ENCODE data around the gene NAT14. TPM values are rescaled to one million over a fixed set of nuclear protein-coding genes. Genes with fewer than 3 reads are reported as not detected.
A peak's percentile ranks its signal among the peaks of the same experiment; 100 is the strongest.

NAT14 gene
- polyA plus RNA-seq, 1 experiment = 19.4 TPM

- Histone ChIP-seq H3K4me3 (ENCODE audit: low read depth, low read length) (no peak overlapping the region; the same call in 1 of the 2 replicates), H3K27ac (ENCODE audit: low read depth, low read length) (no peak overlapping the region), H3K9me3 (ENCODE audit: control insufficient read depth, insufficient read depth, low read length) (peaks cover 7% of the 10 kb centered on the region; the same call in 1 of the 2 replicates), H3K27me3 (ENCODE audit: control insufficient read depth, insufficient read depth, low read length) (no peaks in the 10 kb centered on the region)
- POLR2A ChIA-PET = interaction anchor here (0.5 to 1.4 kb wide), 16 partner anchors 11 to 363 kb away, joined by 3 to 18 read pairs (median 4); partner anchors contain the start of genes HSPBP1, ISOC2, KMT5C and NAT14
- no peak for TF ChIP-seq CTCF (IDR thresholded peaks at IDR 0.05; ENCODE audit: low read depth, low read length)
- DNase-seq (ENCODE audit: low read depth, low spot score) = no peak
- CTCF ChIA-PET = interaction anchor here (0.6 to 2.9 kb wide), 49 partner anchors 9 to 899 kb away, joined by 3 to 144 read pairs (median 5); partner anchors contain the start of genes FIZ1, ISOC2, NAT14 and SSC5D
These were observed 19.2 kb downstream of the NAT14 start for GRCh38 chr19:55504252-55504603.

- H3K9me3 ChIP-seq (ENCODE audit: control insufficient read depth, insufficient read depth, low read length) = peaks cover 7% of the 10 kb centered on the region; the same call in 1 of the 2 replicates
- CTCF ChIA-PET = interaction anchor here (0.7 to 2.9 kb wide), 21 partner anchors 9 to 371 kb away, joined by 3 to 144 read pairs (median 10); partner anchors contain the start of genes FIZ1, NAT14, SSC5D and ZNF524
- no peaks in the 10 kb centered on the region for H3K27me3 ChIP-seq (ENCODE audit: control insufficient read depth, insufficient read depth, low read length)
- no peak overlapping the region for H3K27ac ChIP-seq (ENCODE audit: low read depth, low read length)
- DNase-seq (ENCODE audit: low read depth, low spot score) = no peak
- TF ChIP-seq CTCF (IDR thresholded peaks at IDR 0.05; ENCODE audit: low read depth, low read length) = no peak
- POLR2A ChIA-PET = interaction anchor here (0.6 kb wide), 1 partner anchor 126 kb away, joined by 5 read pairs; no protein-coding TSS in a partner anchor
- no peak overlapping the region for H3K4me3 ChIP-seq (ENCODE audit: low read depth, low read length)
These were observed 20.0 kb downstream of the NAT14 start for GRCh38 chr19:55504981-55505380.

GRCh38 chr19:55508120-55508519 is 23.1 kb downstream of the NAT14 start:
- Histone ChIP-seq H3K27me3 (ENCODE audit: control insufficient read depth, insufficient read depth, low read length) (no peaks in the 10 kb centered on the region), H3K27ac (ENCODE audit: low read depth, low read length) (no peak overlapping the region), H3K9me3 (ENCODE audit: control insufficient read depth, insufficient read depth, low read length) (peaks cover 5% of the 10 kb centered on the region; the same call in 1 of the 2 replicates), H3K4me3 (ENCODE audit: low read depth, low read length) (no peak overlapping the region)
- POLR2A ChIA-PET = interaction anchor here (0.7 kb wide), 1 partner anchor 100 kb away, joined by 3 read pairs; the partner anchor contains the start of gene UBE2S
- CTCF ChIA-PET = interaction anchor here (1.0 to 2.6 kb wide), 3 partner anchors 41 to 124 kb away, joined by 4 to 26 read pairs (median 11); partner anchors contain the start of gene ZNF865
- DNase-seq (ENCODE audit: low read depth, low spot score) = no peak
- TF ChIP-seq CTCF (IDR thresholded peaks at IDR 0.05; ENCODE audit: low read depth, low read length) = no peak

GRCh38 chr19:55516878-55517620 is 32.1 kb downstream of the NAT14 start:
- Histone ChIP-seq H3K27ac (ENCODE audit: low read depth, low read length) (no peak overlapping the region), H3K27me3 (ENCODE audit: control insufficient read depth, insufficient read depth, low read length) (no peaks in the 10 kb centered on the region), H3K4me3 (ENCODE audit: low read depth, low read length) (peak overlapping the region; percentile 44), H3K9me3 (ENCODE audit: control insufficient read depth, insufficient read depth, low read length) (no peaks in the 10 kb centered on the region)
- peak; percentile 90 for TF ChIP-seq CTCF (IDR thresholded peaks at IDR 0.05; ENCODE audit: low read depth, low read length)
- POLR2A ChIA-PET = interaction anchor here (0.6 to 0.7 kb wide), 2 partner anchors 78 to 83 kb away, joined by 3 to 5 read pairs; partner anchors contain the start of gene FIZ1
- peak; percentile 86 for DNase-seq (ENCODE audit: low read depth, low spot score)
- CTCF ChIA-PET = interaction anchor here (0.6 to 2.2 kb wide), 13 partner anchors 9 to 137 kb away, joined by 3 to 33 read pairs (median 5); partner anchors contain the start of genes ZNF784 and ZNF865
